Peyer's patch (tissue), 4 donors: Measurements from ENCODE around the gene NCKAP5.

Experiments
- CTCF ChIP-seq, 6 experiments: fragments of 450-650 bp in 4 of 6; fragments of 200-600 bp in 2 of 6; sonication (generic) in 1 of 6; IDR thresholded peaks; one replicate each; pipeline ENCODE4 v1.5.1; 2017 to 2019; ENCODE audit warnings: antibody characterized with exemption in 6 of 6, mild to moderate bottlenecking in 3 of 6, moderate library complexity in 1 of 6
- POLR2A ChIP-seq, 2 donors: fragments of 450-650 bp; IDR thresholded peaks; one replicate each; pipeline ENCODE4 v1.5.1; 2017; ENCODE audit warnings: antibody characterized with exemption in 2 of 2, mild to moderate bottlenecking in 2 of 2, moderate library complexity in 2 of 2

DNA sequence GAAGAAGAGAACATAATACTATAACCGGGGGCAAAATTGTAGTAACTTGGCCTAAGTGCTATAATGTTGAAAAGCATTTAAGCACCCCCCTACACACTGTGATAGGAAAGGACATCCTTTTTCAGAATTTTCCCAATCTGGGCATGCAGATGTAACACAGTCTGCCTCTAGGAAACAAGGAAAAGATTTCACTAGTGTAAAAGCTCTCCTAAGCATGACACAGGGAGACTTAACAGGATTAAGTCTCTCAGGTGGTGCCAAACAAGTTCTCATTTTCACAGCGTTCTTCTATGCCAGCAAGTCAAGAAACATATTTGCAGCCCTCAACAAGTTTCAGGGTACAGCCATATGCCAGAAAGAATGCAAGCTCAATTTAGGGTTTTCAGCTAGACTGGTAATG is 53.0 kb downstream of the NCKAP5 start:
- no peak for TF ChIP-seq CTCF (IDR thresholded peaks at IDR 0.05)
- TF ChIP-seq POLR2A (IDR thresholded peaks at IDR 0.05): no peak
